Measurements from ENCODE around the gene EPC2. TPM values are rescaled to one million over a fixed set of nuclear protein-coding genes. Genes with fewer than 3 reads are reported as not detected.

EPC2 gene, protein sequence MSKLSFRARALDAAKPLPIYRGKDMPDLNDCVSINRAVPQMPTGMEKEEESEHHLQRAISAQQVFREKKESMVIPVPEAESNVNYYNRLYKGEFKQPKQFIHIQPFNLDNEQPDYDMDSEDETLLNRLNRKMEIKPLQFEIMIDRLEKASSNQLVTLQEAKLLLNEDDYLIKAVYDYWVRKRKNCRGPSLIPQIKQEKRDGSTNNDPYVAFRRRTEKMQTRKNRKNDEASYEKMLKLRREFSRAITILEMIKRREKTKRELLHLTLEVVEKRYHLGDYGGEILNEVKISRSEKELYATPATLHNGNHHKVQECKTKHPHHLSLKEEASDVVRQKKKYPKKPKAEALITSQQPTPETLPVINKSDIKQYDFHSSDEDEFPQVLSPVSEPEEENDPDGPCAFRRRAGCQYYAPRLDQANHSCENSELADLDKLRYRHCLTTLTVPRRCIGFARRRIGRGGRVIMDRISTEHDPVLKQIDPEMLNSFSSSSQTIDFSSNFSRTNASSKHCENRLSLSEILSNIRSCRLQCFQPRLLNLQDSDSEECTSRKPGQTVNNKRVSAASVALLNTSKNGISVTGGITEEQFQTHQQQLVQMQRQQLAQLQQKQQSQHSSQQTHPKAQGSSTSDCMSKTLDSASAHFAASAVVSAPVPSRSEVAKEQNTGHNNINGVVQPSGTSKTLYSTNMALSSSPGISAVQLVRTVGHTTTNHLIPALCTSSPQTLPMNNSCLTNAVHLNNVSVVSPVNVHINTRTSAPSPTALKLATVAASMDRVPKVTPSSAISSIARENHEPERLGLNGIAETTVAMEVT
- 19.6 and 23.1 TPM in 2 replicates for total RNA-seq

DNA sequence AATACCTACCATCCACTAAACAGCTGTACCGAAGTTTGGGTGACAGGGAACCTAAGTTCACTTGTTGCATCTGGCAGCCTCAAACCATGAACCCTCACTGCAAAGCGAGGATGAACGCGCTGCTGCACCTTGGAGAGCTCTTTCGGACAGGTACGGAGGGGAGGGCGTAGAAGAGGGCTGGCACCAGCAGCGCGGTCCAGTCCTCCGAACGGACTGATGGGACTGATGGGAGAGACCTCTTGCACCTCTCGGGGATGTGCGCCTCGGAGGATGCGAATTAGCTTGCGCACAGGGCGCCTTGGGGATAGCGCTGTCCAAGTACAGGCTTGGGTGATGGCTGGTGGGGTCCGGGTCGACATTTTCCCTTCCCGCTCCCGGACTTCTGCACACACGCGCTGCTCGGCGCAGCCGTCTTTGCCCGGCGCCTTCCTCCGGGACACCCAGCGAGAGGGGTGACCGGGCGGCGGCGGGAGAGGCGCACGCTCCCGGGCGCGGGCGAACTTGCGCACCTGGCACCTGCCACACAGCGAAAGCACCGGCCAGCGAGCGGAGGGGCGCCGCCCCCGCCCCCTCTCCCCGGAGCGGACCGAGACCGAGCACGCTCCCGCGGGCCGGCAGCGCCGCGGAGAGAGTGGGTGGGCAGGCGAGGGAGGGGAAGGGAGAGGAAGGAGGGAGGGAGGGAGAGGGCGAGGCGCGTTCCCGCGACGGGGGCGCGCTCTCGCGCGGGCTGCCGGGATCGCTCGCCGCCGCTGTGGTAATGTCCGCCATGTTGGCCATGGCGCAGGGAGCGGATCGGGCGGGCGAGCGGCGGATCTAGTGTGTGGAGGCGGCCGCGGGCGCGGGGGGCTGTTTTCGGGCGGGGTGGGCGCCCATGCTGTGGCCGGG lies at the start of gene EPC2:
Gene EPC2, plus strand, starts transcription at position 754 of the 885 bp plus-strand sequence. CDS start 267 bp downstream, outside the sequence.

Other genes with a start within 250 kb of the EPC2 start
- under 0.01 and 0.09 TPM in 2 replicates for gene KIF5C, start 230.5 kb downstream of the EPC2 start, total RNA-seq